K562 (cell line): Measurements from ENCODE around the gene TBC1D16. TPM values are rescaled to one million over a fixed set of nuclear protein-coding genes. Genes with fewer than 3 reads are reported as not detected.

Experiments used
- ATAC-seq: fragments of 200-7000 bp; cut with Tn5 transposase; 3 replicates; pipeline ENCODE4 v1.9.1; 2020; ENCODE audit warnings: moderate library complexity
- BruUV-seq: library from RNA; stranded (reverse); fragments of 400-500 nt; replicated peaks from 2 replicates; lab custom pipeline; 2021; lab: Mats Ljungman, UMichigan
- CTCF ChIA-PET: fragments of 300-600 bp; formaldehyde crosslinking; extraction: SDS; loops from one replicate; lab custom pipeline; 2021; ENCODE audit warnings: low intra/inter-chr PET ratio; lab: Yijun Ruan, JAX
- POLR2A ChIA-PET: fragments of 300-600, 350-650 bp; sonication (Branson Sonifier 250); formaldehyde crosslinking; extraction: SDS; loops from one replicate; lab custom pipeline; 2021; ENCODE audit warnings: antibody characterized with exemption, inconsistent platforms; lab: Yijun Ruan, JAX
- DNase-seq, 4 experiments: peaks; one replicate each; pipeline versions ENCODE4 v3.0.0 to v3.0.0-alpha.2; 2011 to 2018; ENCODE audit warnings: low spot score in 3 of 4, mixed read lengths in 3 of 4; ENCODE audit errors: extremely low read depth in 1 of 4
- FAIRE-seq: peaks from 2 replicates; lab custom pipeline; 2011; peaks lifted over from hg19 to GRCh38; lab: Jason Lieb, UNC
- H2AFZ ChIP-seq: 2 replicates; pipeline ENCODE4 v1.6.0; 2011; ENCODE audit warnings: low read depth, low read length, control low read depth, inconsistent platforms
- H3K27ac ChIP-seq: fragments of 200-600 bp; 3 replicates; pipeline ENCODE4 v1.8.0; 2011; ENCODE audit warnings: low read depth, mild to moderate bottlenecking, control low read depth, inconsistent platforms, low read length, moderate library complexity, mixed read lengths; ENCODE audit errors: extremely low read depth
- H3K27me3 ChIP-seq, 2 experiments: fragments of 300-600 bp in 1 of 2; 2 replicates in 1 of 2; 3 replicates in 1 of 2; pipeline versions ENCODE4 v1.6.0 to v1.8.0; 2011; ENCODE audit warnings: inconsistent platforms in 2 of 2, low read length in 2 of 2, mild to moderate bottlenecking in 1 of 2, mixed read lengths in 1 of 2, moderate library complexity in 1 of 2; ENCODE audit not compliant: control insufficient read depth in 2 of 2, insufficient read depth in 2 of 2
- H3K36me3 ChIP-seq: fragments of 300-600 bp; 3 replicates; pipeline ENCODE4 v1.8.0; 2011; ENCODE audit warnings: mild to moderate bottlenecking, low read length, inconsistent platforms; ENCODE audit not compliant: control insufficient read depth, insufficient read depth
- H3K4me1 ChIP-seq, 2 experiments: fragments of 200-600 bp in 1 of 2; replicated peaks in 1 of 2; 2 replicates in 1 of 2; 3 replicates in 1 of 2; pipeline versions ENCODE4 v1.5.1 to v1.8.0; 2011; ENCODE audit warnings: inconsistent platforms in 2 of 2, low read length in 2 of 2, mild to moderate bottlenecking in 1 of 2, mixed read lengths in 1 of 2, moderate library complexity in 1 of 2; ENCODE audit not compliant: control insufficient read depth in 2 of 2, insufficient read depth in 2 of 2
- H3K4me2 ChIP-seq: 2 replicates; pipeline ENCODE4 v1.6.1; 2011; ENCODE audit warnings: low read length, control low read depth, inconsistent platforms, mixed read lengths; ENCODE audit not compliant: insufficient read depth
- H3K4me3 ChIP-seq: fragments of 200-600 bp; sonication (generic), shearing (Covaris generic); 2 replicates; pipeline ENCODE4 v1.5.1; 2016; ENCODE audit warnings: control low read depth, inconsistent platforms
- H3K79me2 ChIP-seq: fragments of 200-600 bp; 3 replicates; pipeline ENCODE4 v1.8.0; 2011; ENCODE audit warnings: low read length, inconsistent platforms; ENCODE audit not compliant: control insufficient read depth, insufficient read depth
- H3K9ac ChIP-seq, 2 experiments: 2 replicates each; pipeline versions ENCODE4 v1.6.0 to v1.6.1; 2011; ENCODE audit warnings: low read depth in 2 of 2, low read length in 2 of 2, control low read depth in 1 of 2, inconsistent platforms in 1 of 2, mild to moderate bottlenecking in 1 of 2, mixed read lengths in 1 of 2; ENCODE audit not compliant: insufficient read depth in 1 of 2
- H3K9me1 ChIP-seq: one replicate; pipeline ENCODE4 v1.6.0; 2011; ENCODE audit warnings: inconsistent platforms, mild to moderate bottlenecking, low read length, moderate library complexity; ENCODE audit not compliant: control insufficient read depth, insufficient read depth
- H3K9me3 ChIP-seq: replicated peaks from 2 replicates; pipeline ENCODE4 v1.5.1; 2011; ENCODE audit warnings: low read depth, low read length, inconsistent platforms; ENCODE audit not compliant: control insufficient read depth, insufficient read depth
- H4K20me1 ChIP-seq: replicated peaks from 2 replicates; pipeline ENCODE4 v1.6.1; 2011; ENCODE audit warnings: low read length, inconsistent platforms, mixed read lengths; ENCODE audit not compliant: control insufficient read depth, insufficient read depth
- JUN ChIP-seq, 2 experiments: sonication (generic) in 1 of 2; formaldehyde crosslinking in 1 of 2; IDR thresholded peaks; 2 replicates each; pipeline versions ENCODE4 v1.6.1 to v1.8.0; 2012 to 2022; ENCODE audit warnings: borderline replicate concordance in 2 of 2, mild to moderate bottlenecking in 2 of 2, improper control_type of control experiment in 1 of 2, low read depth in 1 of 2, low read length in 1 of 2, missing genetic modification reagents in 1 of 2
- NFYB ChIP-seq: IDR thresholded peaks from 2 replicates; pipeline ENCODE4 v1.6.1; 2011; ENCODE audit warnings: mild to moderate bottlenecking, moderate library complexity; ENCODE audit not compliant: insufficient read length; ENCODE audit errors: extremely low read depth
- POLR2G ChIP-seq: fragments of 200-400 bp; formaldehyde crosslinking; IDR thresholded peaks from 2 replicates; pipeline ENCODE4 v1.6.1; 2017; ENCODE audit warnings: low read depth, mild to moderate bottlenecking, antibody characterized with exemption, low read length, moderate library complexity
- RHOXF2B ChIP-seq: fragments of 250-450 bp; sonication (Bioruptor Pico); conservative IDR thresholded peaks from 2 replicates; pipeline ENCODE4 v1.5.1; 2021
- SAP30 ChIP-seq: fragments of 200-600 bp; sonication (generic); IDR thresholded peaks from 2 replicates; pipeline ENCODE4 v1.6.1; 2012; ENCODE audit warnings: borderline replicate concordance, low read depth, mild to moderate bottlenecking, moderate library complexity, low read length, control low read depth, inconsistent platforms; ENCODE audit not compliant: insufficient read depth, poor library complexity, severe bottlenecking
- ZNF311 ChIP-seq: fragments of 250-450 bp; sonication (Bioruptor Pico); IDR thresholded peaks from 2 replicates; pipeline ENCODE4 v1.4.0; 2020; ENCODE audit warnings: mild to moderate bottlenecking, moderate library complexity
- ZNF76 ChIP-seq: fragments of 250-450 bp; sonication (Bioruptor Pico); IDR thresholded peaks from 2 replicates; pipeline ENCODE4 v1.4.0; 2020; ENCODE audit warnings: mild to moderate bottlenecking, moderate library complexity, borderline replicate concordance
- WGBS: fragments of 100-300 bp; shearing (Covaris generic); methylation state at CpG from one replicate; pipeline ENCODE4 v1.1.6; 2016; ENCODE audit warnings: low coverage, mixed read lengths; ENCODE audit not compliant: insufficient coverage; ENCODE audit errors: missing lambda C conversion rate; 5-methylcytosine and 5-hydroxymethylcytosine counted together
- in situ Hi-C: fragments of 300-500 bp; cut with MboI; formaldehyde crosslinking; loops from 4 replicates; pipeline ENCODE4 v1.15.0; 2018; ENCODE audit warnings: inconsistent platforms, mixed read lengths
- intact Hi-C: fragments of 100-400 bp; cut with micrococcal nuclease; formaldehyde crosslinking; loops from 2 replicates; pipeline ENCODE4 v1.14.2; 2022
- polyA plus RNA-seq, 8 experiments: library from polyadenylated mRNA; depleted of rRNA in 4 of 8; stranded (reverse) in 5 of 8; unstranded in 3 of 8; fragments of >200 nt; fragmentation: Nextera tagmentation in 2 of 8; fragmentation: Illumina TruSeq in 1 of 8; extraction: Ambion mirVana in 2 of 8; extraction: Trizol in 1 of 8; gene quantifications; 2 replicates each; pipeline versions ENCODE4 v1.2.1 to v1.2.3, GENCODE V29; 2011 to 2014; ENCODE audit warnings: inconsistent platforms in 1 of 8, missing spikeins in 1 of 8
- total RNA-seq, 7 experiments: library from RNA; depleted of rRNA in 6 of 7; stranded (reverse); fragments of >200 nt in 6 of 7; fragmentation: Illumina TruSeq in 2 of 7; extraction: Trizol in 2 of 7; gene quantifications; 2 replicates each; pipeline versions ENCODE4 v1.2.1 to v1.2.3, GENCODE V29; 2011 to 2021; ENCODE audit warnings: low replicate concordance in 1 of 7
- TF ChIP-seq, protein P1 (sequence below): sonication (generic); formaldehyde crosslinking; IDR thresholded peaks from 2 replicates; pipeline ENCODE4 v1.9.0; 2022; ENCODE audit warnings: mild to moderate bottlenecking, missing genetic modification reagents
- TF ChIP-seq, protein P2 (sequence below): sonication (generic); formaldehyde crosslinking; IDR thresholded peaks from 2 replicates; pipeline ENCODE4 v1.5.0; 2020; ENCODE audit warnings: missing genetic modification reagents
- TF ChIP-seq, protein P3 (sequence below): IDR thresholded peaks from 2 replicates; pipeline ENCODE4 v1.6.1; 2014; ENCODE audit warnings: antibody characterized with exemption
- TF ChIP-seq, protein P4 (sequence below): sonication (generic); formaldehyde crosslinking; IDR thresholded peaks from 2 replicates; pipeline ENCODE4 v1.8.1; 2023; ENCODE audit warnings: mild to moderate bottlenecking, missing genetic modification reagents

TBC1D16 gene
- total and polyA plus RNA-seq, 9 of the 15 experiments (the other 6 are each of a cell fraction or from before 2014, with no cell fraction given) = 0.01 to 0.20 (median 0.03) TPM; not detected in 1

DNA sequence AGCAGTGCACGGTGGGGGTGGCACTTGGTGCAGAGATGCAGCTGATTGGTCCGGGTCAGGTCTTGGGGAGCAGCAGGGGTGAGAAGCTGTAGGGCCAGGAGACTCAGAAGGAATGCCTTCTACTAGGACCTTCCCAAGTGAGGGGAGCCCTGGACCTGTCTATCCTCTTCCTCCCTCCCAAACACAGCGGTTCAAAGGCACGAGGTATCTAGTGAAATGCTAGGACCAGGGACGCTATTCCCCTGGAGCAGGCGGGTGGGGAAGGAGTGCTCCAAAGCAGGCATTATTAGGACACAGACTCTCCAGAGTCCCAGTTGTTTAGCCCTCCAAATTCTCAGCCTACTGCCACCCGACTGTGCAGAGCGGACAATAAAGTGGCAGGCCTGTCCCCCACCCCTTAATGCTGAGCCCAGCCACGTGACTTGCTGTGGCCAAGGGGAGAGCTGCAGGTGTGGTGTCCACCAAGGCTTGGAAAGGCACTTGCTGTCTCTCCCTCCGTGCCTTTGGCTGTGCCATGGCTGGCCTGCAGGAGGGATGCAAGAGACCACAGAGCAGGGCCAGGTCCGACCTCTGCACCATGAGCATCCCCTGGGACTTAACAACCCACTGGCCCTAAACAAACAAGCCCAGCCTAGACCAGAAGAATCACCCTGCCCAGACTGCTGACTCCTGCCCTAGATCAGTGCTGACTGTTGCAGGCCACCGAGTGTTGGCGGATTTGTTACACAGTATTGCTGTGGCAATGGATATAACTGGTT lies 97.2 kb downstream of the TBC1D16 start:
- H3K4me1 ChIP-seq = peaks cover 0 to 40% of the 10 kb centered on the region in 2 experiments; a peak in 2 of 5 replicates
- WGBS = 2% methylated on average over 13 of the region's 13 CpGs
- CTCF ChIA-PET = no interaction called here

More for the DNA sequence above, 97.2 kb downstream of the TBC1D16 start:
- POLR2A ChIA-PET = interaction anchor here (0.6 kb wide), 1 partner anchor 13 kb away, joined by 3 read pairs; no protein-coding TSS in a partner anchor
- DNase-seq = no peak
- Histone ChIP-seq H3K4me2 (no peak overlapping the region), H3K9ac (no peak overlapping the region), H3K9me3 (no peaks in the 10 kb centered on the region), H3K4me3 (no peak overlapping the region), H2AFZ (no peak overlapping the region), H3K79me2 (no peaks in the 10 kb centered on the region), H3K9me1 (peaks cover 2% of the 10 kb centered on the region), H3K27ac (no peak overlapping the region), H3K36me3 (no peaks in the 10 kb centered on the region), H3K27me3 (peaks cover 54 to 86% of the 10 kb centered on the region in 2 experiments), H4K20me1 (peaks cover 28% of the 10 kb centered on the region)
- in situ Hi-C loops = no loop called here
- intact Hi-C loops = no loop called here
- TF ChIP-seq, protein P1, sequence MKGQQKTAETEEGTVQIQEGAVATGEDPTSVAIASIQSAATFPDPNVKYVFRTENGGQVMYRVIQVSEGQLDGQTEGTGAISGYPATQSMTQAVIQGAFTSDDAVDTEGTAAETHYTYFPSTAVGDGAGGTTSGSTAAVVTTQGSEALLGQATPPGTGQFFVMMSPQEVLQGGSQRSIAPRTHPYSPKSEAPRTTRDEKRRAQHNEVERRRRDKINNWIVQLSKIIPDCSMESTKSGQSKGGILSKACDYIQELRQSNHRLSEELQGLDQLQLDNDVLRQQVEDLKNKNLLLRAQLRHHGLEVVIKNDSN (CRISPR knock-in tag) = peak; percentile 59
- TF ChIP-seq SAP30 (no peak), RHOXF2B (CRISPR knock-in tag) (no peak), JUN (IDR thresholded peaks at IDR 0.05; ENCODE audit: borderline replicate concordance, low read depth, low read length) (no peak), JUN (CRISPR knock-in tag; IDR thresholded peaks at IDR 0.05; ENCODE audit: borderline replicate concordance) (no peak), ZNF311 (CRISPR knock-in tag) (no peak), ZNF76 (CRISPR knock-in tag) (no peak), POLR2G (no peak), NFYB (no peak)
- TF ChIP-seq, protein P2, sequence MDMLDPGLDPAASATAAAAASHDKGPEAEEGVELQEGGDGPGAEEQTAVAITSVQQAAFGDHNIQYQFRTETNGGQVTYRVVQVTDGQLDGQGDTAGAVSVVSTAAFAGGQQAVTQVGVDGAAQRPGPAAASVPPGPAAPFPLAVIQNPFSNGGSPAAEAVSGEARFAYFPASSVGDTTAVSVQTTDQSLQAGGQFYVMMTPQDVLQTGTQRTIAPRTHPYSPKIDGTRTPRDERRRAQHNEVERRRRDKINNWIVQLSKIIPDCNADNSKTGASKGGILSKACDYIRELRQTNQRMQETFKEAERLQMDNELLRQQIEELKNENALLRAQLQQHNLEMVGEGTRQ = peak; percentile 37; the same call in 1 of the 2 replicates
- TF ChIP-seq, protein P3, sequence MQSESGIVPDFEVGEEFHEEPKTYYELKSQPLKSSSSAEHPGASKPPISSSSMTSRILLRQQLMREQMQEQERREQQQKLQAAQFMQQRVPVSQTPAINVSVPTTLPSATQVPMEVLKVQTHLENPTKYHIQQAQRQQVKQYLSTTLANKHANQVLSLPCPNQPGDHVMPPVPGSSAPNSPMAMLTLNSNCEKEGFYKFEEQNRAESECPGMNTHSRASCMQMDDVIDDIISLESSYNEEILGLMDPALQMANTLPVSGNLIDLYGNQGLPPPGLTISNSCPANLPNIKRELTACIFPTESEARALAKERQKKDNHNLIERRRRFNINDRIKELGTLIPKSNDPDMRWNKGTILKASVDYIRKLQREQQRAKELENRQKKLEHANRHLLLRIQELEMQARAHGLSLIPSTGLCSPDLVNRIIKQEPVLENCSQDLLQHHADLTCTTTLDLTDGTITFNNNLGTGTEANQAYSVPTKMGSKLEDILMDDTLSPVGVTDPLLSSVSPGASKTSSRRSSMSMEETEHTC = no peak
- TF ChIP-seq, protein P4, sequence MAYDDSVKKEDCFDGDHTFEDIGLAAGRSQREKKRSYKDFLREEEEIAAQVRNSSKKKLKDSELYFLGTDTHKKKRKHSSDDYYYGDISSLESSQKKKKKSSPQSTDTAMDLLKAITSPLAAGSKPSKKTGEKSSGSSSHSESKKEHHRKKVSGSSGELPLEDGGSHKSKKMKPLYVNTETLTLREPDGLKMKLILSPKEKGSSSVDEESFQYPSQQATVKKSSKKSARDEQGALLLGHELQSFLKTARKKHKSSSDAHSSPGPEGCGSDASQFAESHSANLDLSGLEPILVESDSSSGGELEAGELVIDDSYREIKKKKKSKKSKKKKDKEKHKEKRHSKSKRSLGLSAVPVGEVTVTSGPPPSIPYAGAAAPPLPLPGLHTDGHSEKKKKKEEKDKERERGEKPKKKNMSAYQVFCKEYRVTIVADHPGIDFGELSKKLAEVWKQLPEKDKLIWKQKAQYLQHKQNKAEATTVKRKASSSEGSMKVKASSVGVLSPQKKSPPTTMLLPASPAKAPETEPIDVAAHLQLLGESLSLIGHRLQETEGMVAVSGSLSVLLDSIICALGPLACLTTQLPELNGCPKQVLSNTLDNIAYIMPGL (CRISPR knock-in tag) = no peak
- no TSS peak for BruUV-seq
- FAIRE-seq = no peak
- ATAC-seq = no peak
